HG02852 (cell line): ENCODE data around the gene DZIP1.
"Not testable (repeated sequence)": the region's sequence is repeated elsewhere in the genome, so short reads cannot be mapped to it uniquely, and the experiment has no call there.

ENCODE experiments used
- ATAC-seq: cut with Tn5 transposase; IDR thresholded peaks from one replicate; pipeline ENCODE4 v1.9.1; 2021; ENCODE audit warnings: mild to moderate bottlenecking, moderate library complexity; ENCODE audit not compliant: unreplicated experiment

DZIP1 gene

DNA sequence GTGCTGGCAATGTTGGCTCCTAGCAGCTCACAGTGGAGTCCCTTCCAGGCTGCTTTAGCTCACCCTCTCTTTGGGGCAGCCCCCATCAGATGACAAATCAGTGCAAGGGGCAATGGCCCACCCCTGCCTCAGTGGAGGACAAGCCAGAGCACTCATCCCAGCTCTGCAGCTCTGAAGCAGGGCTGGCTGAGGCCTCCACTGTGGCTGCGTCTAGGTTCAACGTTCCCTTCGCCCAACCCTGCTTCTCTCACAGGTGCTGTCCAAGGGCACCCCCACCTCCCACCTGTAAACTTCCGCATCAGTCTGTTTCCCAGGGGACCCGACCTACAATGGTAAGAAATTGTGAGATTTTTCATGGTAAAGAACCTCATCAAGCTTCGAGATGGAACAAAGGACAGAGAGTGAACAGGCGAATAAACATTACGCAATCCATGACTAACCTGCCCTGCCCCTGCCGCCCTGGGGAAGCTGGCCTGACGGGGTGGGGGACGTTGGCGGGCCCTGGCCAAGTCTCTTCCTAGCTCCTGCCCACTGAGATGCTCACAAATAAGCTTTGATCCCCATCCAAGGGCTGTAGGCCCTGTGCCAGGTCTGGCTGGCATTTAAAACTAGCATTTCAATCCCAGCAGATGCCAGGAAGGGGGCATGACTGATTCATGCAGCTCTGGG is 40.5 kb downstream of the DZIP1 start:
- ATAC-seq, result no peak

- ATAC-seq, result no peak
Observed at GRCh38 chr13:95601906-95602305, 42.6 kb downstream of the DZIP1 start.

- no peak for ATAC-seq
Observed at GRCh38 chr13:95601216-95601615, 43.3 kb downstream of the DZIP1 start.

- no peak for ATAC-seq
Observed at GRCh38 chr13:95596701-95597100, 47.8 kb downstream of the DZIP1 start.

- no peak for ATAC-seq
Observed at GRCh38 chr13:95593462-95593861, 51.0 kb downstream of the DZIP1 start.

DNA sequence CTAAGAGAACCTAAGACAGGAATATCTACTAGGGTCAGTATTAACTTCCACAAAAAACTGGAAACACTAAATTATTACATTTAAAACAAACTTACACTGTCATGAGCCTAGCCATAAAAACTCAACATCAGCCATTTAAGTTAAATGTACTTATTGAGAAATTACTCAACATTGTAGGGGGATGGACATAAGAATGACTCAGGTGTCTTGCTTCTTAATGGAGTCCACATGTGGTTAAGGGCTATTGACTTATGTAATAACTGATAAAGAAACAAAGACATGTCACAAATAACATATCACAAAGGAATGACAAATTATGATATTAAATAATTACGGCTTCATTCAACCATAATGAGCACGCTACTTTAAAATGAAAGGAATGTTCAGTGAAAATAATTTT is 55.8 kb downstream of the DZIP1 start:
- no peak for ATAC-seq

GRCh38 chr13:95588134-95588533 is 56.4 kb downstream of the DZIP1 start:
- no peak for ATAC-seq

GRCh38 chr13:95585867-95586266 is 58.6 kb downstream of the DZIP1 start:
- ATAC-seq, result no peak

DNA sequence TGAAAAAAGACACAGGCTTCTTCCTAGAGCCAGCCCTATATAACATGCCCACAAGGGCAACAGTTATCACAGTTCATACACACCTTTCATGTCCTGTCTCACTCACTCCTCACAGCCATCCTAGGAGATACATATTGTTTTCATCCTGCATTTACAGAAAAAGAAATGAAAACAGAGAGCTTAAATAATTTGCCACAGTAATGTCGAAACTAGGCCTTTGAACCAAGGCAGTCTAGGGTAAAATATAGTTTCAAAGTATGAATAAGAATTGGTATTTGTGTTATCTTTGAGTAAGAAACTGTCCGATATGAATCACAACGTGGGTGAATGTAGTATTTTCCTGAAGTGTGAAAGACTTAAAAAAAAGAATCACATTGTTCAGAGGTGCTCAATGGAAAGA is 65.2 kb downstream of the DZIP1 start:
- ATAC-seq, result peak; percentile 98

GRCh38 chr13:95573221-95573620 is 71.3 kb downstream of the DZIP1 start:
- ATAC-seq, result no peak

GRCh38 chr13:95571941-95572340 is 72.6 kb downstream of the DZIP1 start:
- no peak for ATAC-seq

DNA sequence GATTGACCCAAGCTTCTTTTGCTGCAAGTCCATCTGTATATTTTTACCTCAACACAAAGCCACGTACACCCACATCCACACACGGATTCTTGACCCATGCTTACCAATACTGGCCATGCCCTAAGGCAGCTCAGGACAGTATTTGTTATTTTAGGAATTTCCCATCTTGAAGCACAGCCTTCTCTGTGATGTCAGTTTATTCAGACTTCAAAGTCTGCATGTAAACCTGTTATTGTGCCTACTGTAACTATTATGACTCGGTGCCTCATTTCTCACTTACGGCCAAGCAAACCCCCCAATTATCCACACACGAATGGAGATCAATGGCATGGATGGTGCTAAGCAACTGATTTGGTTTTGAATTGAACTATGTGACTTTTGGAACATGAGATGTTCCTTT is 74.5 kb downstream of the DZIP1 start:
- no peak for ATAC-seq

- no peak for ATAC-seq
Observed at GRCh38 chr13:95568131-95568530, 76.4 kb downstream of the DZIP1 start.

- not testable (repeated sequence) for ATAC-seq
Observed at GRCh38 chr13:95565758-95566157, 78.7 kb downstream of the DZIP1 start.

DNA sequence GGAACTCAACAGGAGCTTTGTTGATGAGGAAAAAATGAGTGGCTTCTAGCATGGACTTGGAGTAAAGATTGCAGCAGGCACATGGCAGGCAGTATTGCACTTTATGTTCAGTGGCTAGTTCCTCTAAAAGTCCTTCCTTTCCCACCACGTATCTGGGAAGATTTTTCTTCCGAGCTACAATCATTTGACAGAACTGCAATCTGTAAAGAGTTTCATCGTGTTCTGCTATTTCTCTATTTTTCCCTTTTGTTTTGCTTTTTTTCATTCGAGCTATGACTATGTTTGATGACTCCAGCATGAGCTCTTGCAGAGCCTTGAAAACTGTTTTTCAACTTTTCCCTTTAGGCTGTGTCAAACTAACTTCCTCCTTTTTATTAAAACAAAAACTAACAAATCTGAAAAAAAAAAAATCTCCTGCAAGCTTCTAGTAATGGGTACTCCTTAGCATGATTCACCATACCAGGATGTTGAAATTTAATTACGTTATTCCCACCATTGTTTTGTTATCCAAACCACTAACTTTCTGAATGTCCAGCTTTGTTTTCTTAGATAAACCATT is 79.7 kb downstream of the DZIP1 start:
- ATAC-seq, result no peak

GRCh38 chr13:95564091-95564490 is 80.4 kb downstream of the DZIP1 start:
- ATAC-seq, result no peak

DNA sequence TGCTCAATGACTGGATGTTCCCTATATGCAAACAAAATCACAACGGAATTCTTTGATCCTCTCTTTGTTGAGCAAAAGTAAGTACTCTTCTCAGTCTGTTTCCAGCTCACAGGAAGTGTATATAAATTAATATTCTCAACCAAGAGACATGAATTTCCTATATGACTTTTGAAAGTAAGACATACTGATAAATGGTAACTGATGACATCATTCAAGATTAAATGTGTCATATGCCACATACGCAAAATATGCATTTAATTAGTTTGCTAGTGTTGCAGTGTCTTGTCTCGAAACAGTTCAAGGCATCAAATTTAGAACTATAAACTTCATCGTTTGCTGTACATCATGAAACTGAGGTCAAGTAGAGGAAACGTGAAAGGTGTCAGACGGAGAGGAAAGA is 84.1 kb downstream of the DZIP1 start:
- ATAC-seq, result no peak

GRCh38 chr13:95559100-95559499 is 85.4 kb downstream of the DZIP1 start:
- ATAC-seq, result no peak

- no peak for ATAC-seq
Observed at GRCh38 chr13:95557013-95557412, 87.5 kb downstream of the DZIP1 start.

GRCh38 chr13:95553581-95554385 is 90.7 kb downstream of the DZIP1 start:
- ATAC-seq, result no peak

DNA sequence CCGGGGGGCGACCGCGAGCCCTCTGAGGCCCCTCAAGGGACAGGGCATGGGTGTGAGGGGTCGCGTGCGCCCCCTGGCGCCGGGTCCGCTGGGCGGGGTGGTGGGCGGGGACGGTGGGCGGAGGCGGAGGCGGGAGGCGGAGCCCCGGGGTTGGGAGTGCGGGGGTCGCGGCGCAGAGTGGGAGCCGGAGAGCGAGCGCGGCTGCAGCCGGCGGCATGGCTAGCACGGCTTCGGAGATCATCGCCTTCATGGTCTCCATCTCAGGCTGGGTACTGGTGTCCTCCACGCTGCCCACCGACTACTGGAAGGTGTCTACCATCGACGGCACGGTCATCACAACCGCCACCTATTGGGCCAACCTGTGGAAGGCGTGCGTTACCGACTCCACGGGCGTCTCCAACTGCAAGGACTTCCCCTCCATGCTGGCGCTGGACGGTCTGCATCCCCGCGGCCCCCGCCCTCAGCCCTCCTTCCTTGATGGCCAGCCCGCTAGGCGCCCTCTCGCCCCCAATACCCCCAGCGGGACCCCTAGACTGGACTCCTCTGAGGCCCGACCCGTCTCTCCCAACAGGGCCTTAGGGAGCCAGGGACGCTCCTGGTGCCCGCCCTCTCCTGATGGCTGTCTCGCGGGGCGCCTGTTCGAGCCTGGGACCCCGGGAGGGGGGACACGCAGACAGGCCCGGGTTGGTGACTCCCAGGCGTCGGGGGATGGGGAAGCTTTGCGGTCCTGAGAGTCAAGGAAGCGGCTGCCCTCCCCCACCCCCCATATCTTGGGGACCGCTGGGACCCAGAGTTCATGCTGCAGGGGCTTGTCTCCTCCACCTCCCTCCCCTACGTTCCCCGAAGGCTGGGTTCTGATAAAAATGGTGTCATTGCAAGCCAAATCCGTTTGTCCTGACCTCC is 91.7 kb downstream of the DZIP1 start, which contains the start of gene CLDN10:
CLDN10 (plus strand) TSS at position 182 of the 903 bp plus-strand sequence; CDS start at position 216, 34 bp downstream.
- ATAC-seq, result no peak
